GM21619 (cell line): ENCODE measurements around the gene ALS2CL.

Experiments used
- ATAC-seq: cut with Tn5 transposase; IDR thresholded peaks from one replicate; pipeline ENCODE4 v1.9.1; 2021; ENCODE audit not compliant: unreplicated experiment

Gene ALS2CL

DNA sequence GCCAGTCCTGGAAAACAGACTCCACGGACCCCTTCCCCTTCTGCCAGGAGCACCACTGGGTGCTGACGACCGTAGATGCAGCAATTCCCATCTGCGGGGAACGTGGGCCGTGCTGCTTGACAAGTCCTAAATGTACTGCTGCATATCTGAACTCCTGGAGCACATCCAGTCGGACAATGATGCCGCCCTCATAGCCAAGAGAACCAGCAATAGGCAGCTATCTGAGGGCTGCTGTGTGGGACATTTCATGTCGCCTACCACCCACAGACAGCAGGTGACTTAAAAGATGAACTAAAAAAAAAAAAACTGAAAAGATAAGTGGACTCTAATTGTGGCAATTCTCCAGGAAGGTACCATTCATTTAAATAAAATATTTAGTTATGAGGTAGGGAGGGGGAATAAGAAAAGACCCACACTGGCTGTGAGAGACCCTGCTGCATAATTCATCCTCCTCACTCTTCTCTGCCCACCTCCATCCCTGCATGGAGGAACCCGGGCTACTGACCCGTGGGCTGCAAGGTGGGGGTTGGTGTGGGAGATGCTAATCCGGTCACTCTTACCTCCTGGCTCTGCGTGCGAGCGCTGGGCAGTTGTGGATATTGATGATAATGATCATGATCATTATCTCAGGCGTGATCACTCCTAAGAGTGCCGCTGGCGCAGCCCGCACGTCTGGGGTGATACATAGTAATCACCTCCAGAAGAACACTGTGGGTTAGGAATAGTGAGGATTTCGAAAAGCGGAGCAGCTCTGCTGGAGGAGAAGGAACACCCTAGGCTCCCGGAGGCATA is 28.3 kb downstream of the ALS2CL start:
- ATAC-seq: no peak

DNA sequence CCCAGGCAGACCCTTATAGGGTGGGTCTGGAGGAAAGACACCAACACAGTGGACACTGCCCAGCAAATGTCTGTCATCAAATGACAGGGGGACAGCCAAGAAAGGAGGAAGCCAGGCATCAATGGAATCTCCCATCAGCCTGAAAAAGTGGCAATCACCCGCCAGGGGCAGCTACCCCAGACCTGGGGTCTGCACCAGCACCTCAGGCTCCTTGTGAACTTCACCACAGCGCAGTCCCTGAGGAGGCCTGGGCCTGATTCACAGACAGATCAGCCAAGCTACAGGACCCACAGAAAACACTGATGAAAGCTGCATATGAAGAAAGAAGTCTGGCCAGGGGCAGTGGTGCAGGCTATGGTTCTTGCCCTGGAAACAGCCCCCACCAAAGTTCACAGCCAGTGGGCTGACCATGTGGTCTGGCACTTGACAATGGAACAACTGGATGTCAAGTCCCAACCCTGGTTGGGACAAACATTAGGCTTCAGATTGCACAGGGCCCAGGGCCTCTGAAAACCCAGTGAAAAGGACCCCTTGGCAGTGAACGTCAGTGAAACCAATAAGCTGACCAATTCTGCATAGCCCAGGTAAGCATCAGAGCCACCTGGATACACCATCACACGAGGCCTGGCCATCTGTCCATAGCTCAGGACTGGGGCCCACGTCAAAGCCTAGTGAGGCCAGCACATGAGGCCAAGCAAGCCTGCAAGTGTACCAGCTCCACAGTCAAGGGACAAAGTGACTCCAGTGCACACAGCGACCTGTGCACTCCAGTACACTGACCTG is 29.1 kb downstream of the ALS2CL start:
- ATAC-seq: no peak

DNA sequence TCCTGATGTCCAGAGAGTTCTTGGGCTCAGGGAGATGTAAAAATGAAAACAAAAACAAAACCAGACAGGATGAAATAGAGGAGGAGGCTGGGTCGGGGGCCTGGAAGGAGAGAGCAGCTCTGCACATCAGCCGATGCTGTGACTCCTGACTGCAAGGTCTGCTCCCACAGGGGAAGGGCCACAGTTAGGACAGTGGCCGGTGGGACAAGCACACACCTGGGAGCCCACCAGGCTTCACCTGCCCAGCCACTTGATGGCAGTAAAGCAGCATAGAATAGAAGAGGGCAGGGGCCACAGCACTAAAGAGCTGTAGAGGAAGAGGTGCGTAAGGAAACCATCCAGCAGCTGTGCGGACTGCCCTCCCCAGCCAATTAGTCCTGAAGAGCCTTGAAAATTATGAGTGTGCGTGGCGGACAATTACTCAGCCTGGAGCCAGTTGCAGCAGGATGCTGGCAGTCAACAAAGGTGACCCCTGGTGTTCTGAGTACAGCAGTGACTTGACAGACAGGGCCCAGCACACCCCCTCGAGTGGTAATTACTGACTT is 29.8 kb downstream of the ALS2CL start:
- no peak for ATAC-seq

DNA sequence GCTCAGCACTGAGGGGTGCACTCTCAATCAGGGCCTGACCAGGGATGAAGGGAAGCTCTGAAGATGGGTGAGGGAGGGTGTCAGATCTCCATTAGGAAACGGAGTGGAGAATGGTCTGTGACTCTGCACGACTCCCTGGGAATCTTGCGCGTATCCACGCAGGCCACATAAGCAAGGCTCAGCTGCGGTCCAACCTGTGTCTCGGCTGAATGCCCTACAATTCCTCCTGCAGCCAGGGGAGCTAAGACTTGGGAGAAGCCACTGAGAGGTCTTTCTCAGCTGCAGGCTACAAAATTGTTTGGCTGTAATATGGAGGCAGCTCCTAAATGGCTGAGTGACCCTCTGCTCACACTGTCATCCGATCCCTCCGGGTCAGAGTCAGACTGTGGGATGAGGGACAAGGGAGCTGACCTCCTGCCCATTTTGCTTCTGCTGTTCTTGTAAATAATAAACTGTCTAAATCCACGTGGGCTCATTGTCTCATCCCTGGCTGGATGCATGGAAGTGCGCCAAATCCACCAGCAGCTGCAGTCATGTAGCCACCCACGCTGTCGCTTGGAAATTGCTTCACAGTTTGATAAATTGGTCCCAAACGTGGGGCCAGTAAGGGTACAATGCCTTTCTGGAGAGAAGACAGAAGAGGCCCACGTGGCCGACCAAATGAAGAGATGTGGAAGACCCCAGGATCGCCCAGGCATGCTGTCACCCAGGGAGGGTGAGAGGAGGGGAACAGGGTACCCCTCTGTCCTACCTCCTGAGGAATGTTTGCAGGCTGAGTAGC is 30.5 kb downstream of the ALS2CL start:
- ATAC-seq: no peak

DNA sequence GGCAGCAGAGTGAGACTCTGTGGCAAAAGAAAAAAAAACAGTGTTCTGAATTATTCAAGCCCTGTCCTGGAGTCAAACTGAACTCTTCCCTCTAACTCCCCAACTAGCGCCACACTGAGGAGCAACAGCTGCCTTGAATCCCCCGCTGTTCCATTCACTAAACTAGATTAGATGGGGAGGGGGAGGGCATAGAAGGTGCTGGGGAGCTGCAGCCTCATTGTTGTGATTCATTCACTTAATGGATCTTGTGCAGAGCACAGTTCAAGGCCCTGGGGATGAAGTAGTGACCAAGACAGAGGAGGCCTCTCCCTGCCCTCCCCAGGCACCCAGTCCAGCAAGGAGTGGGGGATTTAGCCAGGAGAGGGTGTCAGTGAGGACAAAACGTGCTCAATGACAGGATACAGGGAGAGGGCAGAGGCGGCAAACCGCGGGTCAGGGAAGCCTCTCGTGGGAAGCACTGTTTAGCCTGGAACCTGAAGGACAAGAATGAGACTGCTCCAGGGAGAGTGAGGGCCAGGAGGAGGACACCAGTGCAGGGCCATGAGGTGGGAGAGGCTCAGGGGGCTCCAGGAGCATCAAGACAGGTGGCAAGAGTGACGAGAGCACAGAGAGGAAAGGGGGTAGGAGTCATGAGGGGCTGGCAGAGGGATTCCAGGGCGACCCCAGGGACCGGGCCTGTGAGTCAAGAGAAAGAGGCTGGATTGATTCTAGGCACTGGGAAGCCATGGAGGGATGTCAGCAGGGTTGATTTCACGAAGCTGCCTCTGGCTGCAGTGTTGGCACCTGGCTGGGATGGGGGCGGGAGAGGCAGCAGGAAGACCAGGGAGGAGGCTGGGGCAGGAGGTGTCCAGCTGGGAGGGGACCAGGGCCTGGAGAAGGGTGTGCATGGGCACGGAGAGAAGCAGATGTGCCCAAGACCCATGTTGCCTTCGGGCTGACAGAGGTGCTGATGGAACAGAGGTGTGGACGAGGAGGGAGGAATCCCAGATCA is 31.4 kb downstream of the ALS2CL start:
- ATAC-seq: no peak

DNA sequence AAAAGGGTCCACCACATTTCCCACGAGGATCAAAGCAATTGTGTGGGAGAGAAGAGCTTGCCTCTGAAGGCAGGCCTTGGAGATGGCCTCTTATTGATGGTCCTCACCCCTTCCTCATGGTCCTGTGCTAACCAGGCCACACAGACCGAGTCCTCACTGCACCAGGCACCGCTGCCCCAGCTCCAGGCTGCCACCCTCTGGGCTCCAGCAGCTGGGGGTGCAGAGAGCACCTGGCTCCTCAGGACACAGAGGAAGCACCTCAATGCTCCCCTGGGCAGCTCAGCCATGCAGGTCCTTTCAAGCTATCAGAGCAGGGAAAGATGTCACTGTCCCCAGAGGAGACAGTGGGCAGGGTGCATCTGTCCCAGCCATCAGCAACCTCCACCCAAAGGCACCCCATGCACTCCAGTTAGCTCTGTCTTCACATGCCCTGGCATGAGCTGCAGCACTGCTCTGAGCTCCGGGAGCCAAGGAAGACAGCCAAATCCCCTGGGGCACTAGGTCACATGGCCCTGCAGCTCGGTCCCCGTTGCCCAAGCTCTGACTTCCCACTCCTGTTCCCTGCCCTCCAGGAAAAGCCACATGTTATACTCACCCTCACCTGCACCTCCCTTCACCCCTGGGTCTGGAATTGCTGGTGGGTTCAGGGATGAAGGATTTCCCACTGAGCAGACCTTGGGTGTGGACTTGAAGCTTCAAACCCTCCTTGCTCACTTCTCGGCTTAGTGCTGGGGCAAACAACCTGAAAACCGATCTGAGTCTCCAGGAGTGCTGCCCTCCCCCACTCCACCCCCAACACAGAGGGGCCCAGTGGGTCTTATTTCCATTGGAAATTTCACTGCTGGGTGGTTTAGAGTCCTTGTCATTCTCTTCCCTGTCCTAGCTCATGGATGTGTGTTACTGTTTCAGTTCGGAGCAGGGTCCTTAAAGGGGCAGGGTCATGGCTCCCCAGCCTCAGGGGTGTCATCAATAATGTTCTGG is 32.6 kb downstream of the ALS2CL start:
- ATAC-seq: no peak

DNA sequence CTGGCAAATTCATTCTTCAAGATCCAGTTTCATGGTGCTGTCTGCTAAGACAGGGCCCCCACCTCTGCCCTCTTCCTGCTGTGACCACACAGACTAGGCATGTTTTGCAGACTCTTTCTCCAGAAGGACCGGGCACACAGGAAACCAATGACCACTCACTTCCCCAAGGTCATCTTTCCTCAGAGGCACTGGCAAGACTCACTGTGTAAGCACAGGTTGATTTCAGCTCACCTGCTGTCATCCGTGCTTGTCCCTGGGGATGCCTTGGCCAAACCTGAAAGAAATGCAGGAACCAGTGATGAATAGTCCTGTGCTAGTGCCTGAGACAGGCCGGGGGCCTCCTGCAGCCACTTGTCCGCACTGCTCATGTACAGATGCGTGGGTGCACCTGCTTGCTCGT is 33.5 kb downstream of the ALS2CL start:
- ATAC-seq: no peak

DNA sequence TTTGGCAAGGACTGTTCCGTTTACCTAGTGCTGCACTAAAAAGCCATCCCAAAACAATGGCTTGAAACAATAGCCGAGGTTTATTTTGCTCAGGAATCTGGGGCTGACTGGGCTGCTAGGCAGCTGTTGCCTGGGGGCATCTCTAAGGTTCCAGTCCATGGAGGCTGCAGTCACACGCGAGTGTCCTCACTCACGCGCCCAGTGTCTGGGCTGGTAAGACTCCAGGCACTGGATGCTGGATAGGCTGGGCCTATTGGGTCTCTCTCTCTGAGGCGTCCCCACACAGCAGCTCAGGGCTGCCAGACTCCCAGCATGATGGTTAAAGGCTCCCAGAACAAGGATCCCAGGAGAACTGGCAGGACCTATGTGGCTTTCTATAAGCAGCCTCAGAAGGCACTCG is 34.2 kb downstream of the ALS2CL start:
- ATAC-seq: no peak

DNA sequence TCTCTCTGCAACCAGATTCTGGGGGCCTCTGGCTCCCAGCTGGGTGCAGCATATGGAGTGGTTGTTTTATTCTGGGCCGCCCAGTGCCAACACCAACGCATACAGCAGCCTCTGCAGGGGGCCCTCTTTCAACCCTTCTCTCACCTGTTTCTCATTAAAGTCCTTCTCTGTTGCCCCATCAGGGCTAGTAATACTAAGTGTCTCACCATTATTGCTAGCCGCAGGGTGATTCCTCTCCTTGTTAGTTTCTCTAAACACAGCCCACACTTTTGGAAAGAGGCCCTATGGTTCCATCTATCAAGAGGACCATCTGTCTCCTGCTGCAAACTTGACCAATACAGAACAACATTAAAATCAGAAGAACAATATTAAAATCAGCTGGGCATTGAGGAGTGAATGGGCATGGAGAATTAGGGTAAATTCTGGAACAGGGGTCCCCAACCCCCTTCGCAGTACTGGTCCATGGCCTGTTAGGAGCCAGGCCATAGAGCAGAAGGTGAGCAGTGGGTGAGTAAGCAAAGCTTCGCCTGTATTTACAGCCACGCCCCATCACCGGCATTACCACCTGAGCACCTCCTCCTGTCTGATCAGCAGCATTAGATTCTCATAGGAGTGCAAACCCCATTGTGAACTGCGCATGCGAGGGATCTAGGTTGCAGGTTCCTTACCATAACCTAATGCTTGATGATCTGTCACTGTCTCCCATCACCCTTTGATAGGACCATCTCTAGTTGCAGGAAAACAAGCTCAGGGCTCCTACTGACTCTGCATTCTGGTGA is 36.5 kb downstream of the ALS2CL start:
- no peak for ATAC-seq

DNA sequence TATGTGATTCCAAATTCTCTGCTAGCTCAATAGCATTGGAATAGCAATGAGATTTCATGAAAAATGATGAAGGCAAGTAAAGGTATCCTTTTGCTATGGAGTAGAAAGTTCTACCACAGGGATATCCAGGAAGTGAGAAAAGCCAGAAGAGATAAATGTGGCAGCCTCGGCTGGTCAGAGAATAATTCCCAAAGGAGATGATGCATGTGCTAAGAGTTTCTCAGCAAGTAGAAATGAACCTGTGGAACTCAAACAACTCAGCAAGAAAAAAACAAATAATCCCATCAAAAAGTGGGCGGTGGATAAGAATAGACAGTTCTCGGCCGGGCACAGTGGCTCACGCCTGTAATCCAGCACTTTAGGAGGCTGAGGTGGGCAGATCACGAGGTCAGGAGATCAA is 38.2 kb downstream of the ALS2CL start:
- ATAC-seq: no peak

DNA sequence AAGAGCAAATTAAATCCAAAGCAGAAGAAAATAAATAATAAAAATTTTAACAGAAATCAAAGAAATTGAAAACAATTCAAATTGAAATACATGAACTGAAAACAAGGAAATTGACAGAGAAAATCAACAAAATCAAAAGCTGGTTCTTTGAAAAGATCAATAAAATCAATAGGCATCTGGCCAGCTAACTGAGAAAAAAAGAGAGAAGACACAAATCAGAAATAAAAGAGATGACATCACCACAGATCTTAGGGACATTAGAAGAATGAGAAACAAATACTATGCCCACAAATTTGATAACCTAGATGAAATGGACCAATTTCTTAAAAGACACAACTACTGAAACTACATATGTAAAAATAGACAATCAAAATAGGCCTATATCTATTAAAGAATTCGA is 42.4 kb downstream of the ALS2CL start:
- no peak for ATAC-seq

DNA sequence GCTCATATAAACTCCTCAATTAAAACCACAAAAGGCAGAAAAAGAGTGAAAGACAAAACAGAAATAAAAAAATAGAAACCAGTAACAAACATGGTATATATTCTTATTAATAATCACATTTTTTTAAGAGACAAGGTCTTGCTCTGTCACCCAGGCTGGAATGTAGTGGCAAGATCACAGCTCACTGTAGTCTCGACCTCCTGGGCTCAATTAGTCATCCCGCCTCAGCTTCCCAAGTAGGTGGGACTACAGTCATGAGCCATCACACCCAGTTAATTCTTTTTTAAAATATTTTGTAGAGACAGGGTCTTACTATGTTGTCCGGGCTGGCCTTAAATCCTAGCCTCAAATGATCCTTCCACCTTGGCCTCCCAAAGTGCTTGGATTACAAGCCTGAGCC is 44.0 kb downstream of the ALS2CL start:
- no peak for ATAC-seq

DNA sequence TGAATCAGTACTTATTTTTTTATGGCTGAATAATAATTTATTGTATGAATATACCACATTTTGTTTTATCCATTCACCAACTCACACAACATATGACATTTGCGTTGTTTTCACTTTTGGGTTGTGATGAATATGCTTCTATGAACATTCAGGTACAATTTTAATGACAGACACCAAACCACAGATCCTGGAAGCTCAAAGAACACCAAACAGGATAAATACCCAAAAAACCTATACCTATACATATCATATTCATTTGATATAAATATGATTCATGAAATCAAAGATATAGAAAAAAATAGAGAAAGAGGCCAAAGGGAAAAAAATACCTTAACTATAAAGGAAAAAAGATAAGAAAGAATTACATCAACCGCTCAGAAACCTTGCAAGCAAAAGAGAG is 45.4 kb downstream of the ALS2CL start:
- ATAC-seq: no peak

DNA sequence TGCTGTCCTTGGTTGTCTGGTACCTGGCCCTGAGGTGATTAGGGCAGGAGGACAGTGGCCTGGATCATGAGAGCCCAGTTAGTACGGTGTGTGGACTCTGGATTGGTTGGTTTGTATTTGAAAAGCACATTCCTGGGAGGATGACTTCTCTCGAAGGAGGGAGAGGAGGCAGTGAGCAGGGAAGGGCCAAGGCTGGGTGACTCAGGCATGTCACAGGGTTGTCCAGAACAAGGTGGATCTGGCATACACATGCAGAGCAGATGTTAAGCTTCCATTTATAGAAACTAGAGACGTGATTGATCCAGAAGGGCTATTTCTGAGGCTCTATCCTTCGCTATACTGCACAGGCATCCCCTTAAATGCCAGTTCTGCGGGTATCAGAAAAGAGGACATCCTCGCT is 46.8 kb downstream of the ALS2CL start:
- ATAC-seq: no peak

DNA sequence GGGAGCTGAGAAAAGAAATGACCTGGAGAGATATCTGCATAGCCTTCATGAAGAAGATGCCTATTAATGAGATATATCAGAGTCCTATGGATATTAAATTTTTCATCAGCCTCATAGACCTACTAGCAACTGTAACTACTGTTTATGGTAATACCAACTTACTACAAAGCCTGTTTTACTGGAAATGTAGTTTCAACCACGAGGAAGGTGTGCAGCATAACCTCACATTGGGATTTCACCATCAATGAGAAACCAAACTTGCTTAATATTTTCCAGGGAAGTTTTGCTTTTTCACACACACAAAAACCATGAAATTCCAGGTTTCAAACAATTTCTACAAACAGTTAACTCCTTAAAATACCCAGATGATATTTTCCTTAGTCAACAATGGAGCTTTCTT is 49.8 kb downstream of the ALS2CL start:
- ATAC-seq: no peak

DNA sequence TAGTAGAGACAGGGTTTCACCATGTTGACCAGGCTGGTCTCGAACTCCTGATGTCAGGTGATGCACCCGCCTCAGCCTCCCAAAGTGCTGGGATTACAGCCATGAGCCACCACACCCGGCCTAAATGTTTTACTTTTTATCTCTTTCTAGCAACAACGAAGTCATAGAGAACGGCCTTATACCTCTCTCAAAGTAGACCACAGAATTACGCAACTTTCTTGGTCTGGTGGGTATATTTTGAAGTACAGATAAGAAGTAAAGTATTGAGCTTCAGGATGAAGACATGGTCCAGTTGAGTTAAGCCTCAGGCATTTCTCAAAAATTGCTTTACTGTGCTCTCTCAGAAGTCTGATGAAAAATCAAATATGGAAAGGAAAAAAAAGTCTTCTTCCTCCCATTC is 50.5 kb downstream of the ALS2CL start:
- no peak for ATAC-seq

DNA sequence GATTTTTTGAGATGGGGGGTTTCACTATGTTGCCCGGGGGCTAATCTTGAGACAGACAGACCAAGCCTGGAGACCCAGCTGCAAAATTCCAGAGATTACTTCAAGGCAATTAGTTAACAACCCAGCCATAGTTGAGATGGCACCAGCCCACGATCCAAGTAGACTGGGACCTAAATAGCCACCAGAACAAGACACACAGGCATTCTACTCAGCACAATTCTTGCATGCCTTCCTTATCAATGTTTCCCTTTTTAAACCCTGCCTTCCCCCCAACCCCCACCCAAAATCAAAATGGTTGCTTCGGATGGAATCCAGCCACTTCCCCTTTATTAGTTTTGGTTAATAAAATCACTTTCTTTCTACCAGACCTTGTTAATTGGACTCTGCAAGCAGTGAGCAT is 52.6 kb downstream of the ALS2CL start:
- ATAC-seq: no peak

DNA sequence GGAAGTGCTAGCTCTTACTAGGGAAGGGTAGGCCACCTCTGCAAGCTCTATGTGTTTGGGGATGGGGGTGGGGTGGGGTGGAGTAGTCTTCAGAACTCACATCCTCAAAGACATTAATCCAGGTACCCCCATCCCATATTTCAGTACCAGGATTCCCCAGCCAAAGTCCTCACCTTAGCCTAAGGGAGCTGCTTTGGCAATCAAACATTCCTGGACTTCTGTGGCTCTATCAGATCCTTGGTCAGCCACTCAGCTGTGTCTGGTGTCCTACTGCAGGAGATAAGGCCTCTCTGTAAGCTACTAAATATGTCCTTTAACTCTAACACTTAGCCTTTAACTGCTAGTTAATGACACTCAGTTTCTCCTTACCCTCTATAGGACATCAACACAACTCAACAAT is 54.3 kb downstream of the ALS2CL start:
- no peak for ATAC-seq
